ENCODE results near the gene HTR6. TPM values are rescaled to one million over a fixed set of nuclear protein-coding genes. Genes with fewer than 3 reads are reported as not detected.
A peak's percentile ranks its signal among the peaks of the same experiment; 100 is the strongest.
"Not testable (repeated sequence)": the region's sequence is repeated elsewhere in the genome, so short reads cannot be mapped to it uniquely, and the experiment has no call there.

The HTR6 gene
- not detected for polyA plus RNA-seq (ENCODE audit: insufficient read length)

GRCh38 chr1:19664453-19665185, at the start of gene HTR6:
HTR6 (plus strand) TSS chr1:19664875; CDS start chr1:19665754, 879 bp downstream.
- no peak for DNase-seq (ENCODE audit: low read depth)

GRCh38 chr1:19615438-19615837, 49.2 kb upstream of the HTR6 start:
- DNase-seq (ENCODE audit: low read depth) = no peak

GRCh38 chr1:19616489-19616888, 48.2 kb upstream of the HTR6 start:
- no peak for DNase-seq (ENCODE audit: low read depth)

GRCh38 chr1:19617376-19617775, 47.3 kb upstream of the HTR6 start:
- DNase-seq (ENCODE audit: low read depth) = no peak

DNA sequence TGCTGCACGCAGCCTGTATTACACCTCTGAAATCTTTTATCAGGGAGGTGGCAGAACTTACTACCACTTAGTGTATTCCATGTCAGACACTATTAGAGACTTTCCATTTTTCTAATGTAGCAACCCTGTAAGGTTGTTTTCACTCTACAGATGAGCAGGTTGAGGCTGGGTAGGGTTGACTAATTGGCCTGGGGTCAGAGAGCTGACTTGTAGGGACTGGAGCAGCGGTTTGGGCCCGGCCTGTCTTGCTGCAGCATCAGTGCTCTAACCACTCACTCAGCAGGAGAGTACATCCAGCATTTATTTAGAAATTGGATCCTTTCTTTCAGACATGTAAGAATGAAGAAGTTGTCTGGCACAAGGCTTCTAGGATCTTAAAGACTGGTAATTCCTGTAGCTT, 46.2 kb upstream of the HTR6 start:
- no peak for DNase-seq (ENCODE audit: low read depth)

- DNase-seq (ENCODE audit: low read depth) = no peak
These were observed 44.8 kb upstream of the HTR6 start for GRCh38 chr1:19619697-19620384.

DNA sequence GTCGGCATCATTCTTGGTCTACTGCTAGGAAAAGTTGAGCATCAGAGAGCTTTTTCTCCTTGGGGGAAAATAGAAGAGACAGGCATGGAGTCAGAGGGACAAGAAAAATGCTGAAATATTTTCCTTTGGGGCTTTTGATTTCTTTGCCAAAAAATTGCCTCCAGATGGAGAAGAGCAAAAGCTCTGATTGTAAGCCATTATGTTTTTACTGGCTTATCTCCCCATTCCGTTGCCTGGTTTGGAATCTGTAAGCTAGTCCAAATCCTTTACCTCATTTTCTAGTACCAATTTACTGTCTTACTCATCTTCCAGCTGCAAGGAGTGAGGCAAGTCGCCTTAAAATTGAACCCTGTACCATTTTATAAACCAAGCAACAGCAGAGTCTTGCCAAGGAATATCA, 43.9 kb upstream of the HTR6 start:
- no peak for DNase-seq (ENCODE audit: low read depth)

GRCh38 chr1:19621274-19621950, 43.3 kb upstream of the HTR6 start:
- DNase-seq (ENCODE audit: low read depth) = no peak

GRCh38 chr1:19622204-19622603, 42.5 kb upstream of the HTR6 start:
- no peak for DNase-seq (ENCODE audit: low read depth)

DNA sequence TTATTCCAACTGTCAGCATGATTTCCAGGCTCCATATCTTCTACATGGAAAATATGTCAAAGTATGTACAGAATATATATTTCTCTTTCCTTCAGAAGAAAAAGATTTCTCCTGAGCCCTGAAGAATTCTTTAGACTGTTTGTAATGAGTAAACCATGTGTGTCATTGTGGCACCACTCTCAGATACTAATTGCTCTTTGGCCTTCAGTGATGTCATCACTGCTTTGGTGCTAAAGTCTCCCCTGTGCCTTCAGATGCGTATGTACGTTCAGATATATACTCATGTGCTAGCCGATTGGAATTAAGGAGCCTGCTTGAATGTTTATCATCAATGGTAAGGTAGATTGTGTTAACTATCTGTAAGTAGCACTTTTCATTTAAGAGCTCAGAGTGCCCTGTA, 41.2 kb upstream of the HTR6 start:
- no peak for DNase-seq (ENCODE audit: low read depth)

DNA sequence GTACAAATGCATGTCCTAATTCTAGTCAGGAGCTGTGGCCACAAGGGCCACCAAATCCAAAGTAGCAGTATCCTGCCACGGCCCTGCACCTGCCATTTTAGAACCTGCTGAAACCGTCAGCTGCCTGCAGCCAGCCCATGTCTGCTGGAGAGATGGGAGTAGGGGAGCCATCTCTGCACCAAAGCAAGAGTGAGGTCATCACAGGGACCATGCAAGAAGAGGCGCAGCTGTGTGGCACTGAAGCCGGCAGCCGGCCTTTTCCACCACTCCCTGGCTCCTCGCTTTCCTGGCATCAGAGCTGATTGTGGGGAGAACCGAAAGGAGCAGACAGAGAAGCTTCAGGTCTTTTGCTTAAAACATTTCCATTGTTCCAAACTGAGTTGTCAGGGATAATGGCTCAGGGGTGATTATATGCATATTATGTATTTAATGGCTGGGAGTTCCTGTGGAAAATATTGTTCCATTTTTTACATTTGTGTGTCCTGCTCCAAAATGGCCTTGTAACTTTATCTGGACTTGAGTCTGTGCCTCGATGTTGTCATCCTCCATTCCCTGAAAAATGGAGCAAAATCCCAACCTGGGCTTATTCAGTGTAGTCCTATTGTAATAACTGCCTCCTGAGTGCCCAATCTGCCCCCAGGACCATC, 39.3 kb upstream of the HTR6 start:
- peak; percentile 45 for DNase-seq (ENCODE audit: low read depth)

DNA sequence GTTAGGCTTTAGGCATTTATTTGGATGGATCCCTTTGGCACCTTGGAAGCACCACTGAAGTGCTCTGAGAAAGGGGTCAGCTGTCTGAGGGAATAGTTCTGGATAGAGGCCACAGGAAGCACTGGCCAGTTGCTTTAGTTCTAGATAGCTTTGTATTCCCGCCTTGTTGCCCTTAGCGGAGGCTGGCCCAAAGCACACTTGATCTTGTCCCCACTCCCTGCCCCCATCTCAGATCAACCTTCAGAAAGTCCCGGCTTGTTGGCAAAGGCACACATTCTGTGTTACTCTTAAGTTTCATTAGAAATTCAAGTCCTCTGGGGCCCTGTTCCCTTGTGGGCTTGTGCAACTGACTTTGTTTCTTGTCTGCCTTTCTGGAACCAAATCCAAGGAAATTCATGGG, 35.8 kb upstream of the HTR6 start:
- no peak for DNase-seq (ENCODE audit: low read depth)

- DNase-seq (ENCODE audit: low read depth) = no peak
These were observed 35.3 kb upstream of the HTR6 start for GRCh38 chr1:19629357-19629756.

- DNase-seq (ENCODE audit: low read depth) = not testable (repeated sequence)
These were observed 34.5 kb upstream of the HTR6 start for GRCh38 chr1:19630192-19630591.

- no peak for DNase-seq (ENCODE audit: low read depth)
These were observed 33.8 kb upstream of the HTR6 start for GRCh38 chr1:19630720-19631395.

- DNase-seq (ENCODE audit: low read depth) = no peak
These were observed 32.5 kb upstream of the HTR6 start for GRCh38 chr1:19632211-19632610.

- no peak for DNase-seq (ENCODE audit: low read depth)
These were observed 31.6 kb upstream of the HTR6 start for GRCh38 chr1:19633106-19633505.

- not testable (repeated sequence) for DNase-seq (ENCODE audit: low read depth)
These were observed 29.6 kb upstream of the HTR6 start for GRCh38 chr1:19635064-19635463.

DNA sequence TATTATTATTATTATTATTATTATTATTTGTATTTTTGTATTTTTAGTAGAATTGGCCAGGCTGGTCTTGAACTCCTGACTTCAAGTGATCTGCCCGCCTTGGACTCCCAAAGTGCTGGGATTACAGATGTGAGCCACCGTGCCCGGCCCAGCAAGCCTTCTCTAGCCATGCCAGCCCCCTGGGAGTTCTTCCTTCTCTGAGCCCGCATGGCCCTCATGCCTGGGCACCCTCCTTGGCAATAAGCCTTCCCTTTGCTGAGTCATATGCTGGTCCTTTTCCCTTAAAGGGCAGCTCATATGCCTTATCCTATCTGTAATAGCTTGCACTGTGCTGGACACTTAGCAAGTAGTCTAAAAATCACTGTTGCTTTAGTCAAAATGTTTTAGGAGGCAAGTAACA, 29.0 kb upstream of the HTR6 start:
- DNase-seq (ENCODE audit: low read depth) = no peak

GRCh38 chr1:19636065-19636464, 28.6 kb upstream of the HTR6 start:
- DNase-seq (ENCODE audit: low read depth) = no peak

DNA sequence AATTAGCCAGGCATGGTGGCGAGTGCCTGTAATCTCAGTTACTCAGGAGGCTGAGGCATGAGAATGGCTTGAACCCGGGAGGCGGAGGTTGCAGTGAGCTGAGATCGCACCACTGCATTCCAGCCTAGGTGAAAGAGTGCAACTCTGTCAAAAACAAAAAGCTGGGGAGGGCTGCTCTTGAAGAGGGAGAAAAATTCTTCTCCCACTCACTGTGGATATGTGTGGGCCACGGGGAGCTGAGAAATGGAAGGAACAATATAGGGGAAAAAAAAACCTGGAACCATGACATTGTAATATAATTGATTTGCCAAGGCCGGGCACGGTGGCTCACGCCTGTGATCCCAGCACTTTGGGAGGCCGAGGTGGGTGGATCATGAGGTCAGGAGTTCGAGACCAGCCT, 27.9 kb upstream of the HTR6 start:
- not testable (repeated sequence) for DNase-seq (ENCODE audit: low read depth)

- DNase-seq (ENCODE audit: low read depth) = no peak
These were observed 27.1 kb upstream of the HTR6 start for GRCh38 chr1:19637606-19638005.
